A549 (cell line): Measurements from ENCODE around the gene PILRB. TPM values are rescaled to one million over a fixed set of nuclear protein-coding genes. Genes with fewer than 3 reads are reported as not detected.

ENCODE experiments used
- ATAC-seq, 2 experiments: fragments of 200-7000 bp in 1 of 2; fragments of >200 bp in 1 of 2; cut with Nextera tagmentation in 1 of 2; cut with Tn5 transposase in 1 of 2; 3 replicates each; pipeline versions ENCODE4 v1.8.0 to v1.9.1; 2018 to 2020; ENCODE audit warnings: mild to moderate bottlenecking in 1 of 2, moderate library complexity in 1 of 2
- CTCF ChIA-PET: fragments of 300-600 bp; sonication (Branson Sonifier 250); formaldehyde crosslinking; extraction: SDS; loops from one replicate; lab custom pipeline; 2021; ENCODE audit warnings: antibody characterized with exemption, inconsistent platforms; lab: Yijun Ruan, JAX
- POLR2A ChIA-PET: fragments of 350-600 bp; formaldehyde crosslinking; extraction: SDS; loops from one replicate; lab custom pipeline; 2021; ENCODE audit warnings: antibody characterized with exemption, inconsistent platforms; lab: Yijun Ruan, JAX
- DNase-seq, 2 experiments: peaks; one replicate each; pipeline versions ENCODE4 v3.0.0 to v3.0.0-alpha.2; 2011 to 2016; ENCODE audit warnings: low read depth in 1 of 2, low spot score in 1 of 2
- FAIRE-seq: peaks from 2 replicates; lab custom pipeline; 2011; peaks lifted over from hg19 to GRCh38; lab: Jason Lieb, UNC
- H3K27ac ChIP-seq, 2 experiments: fragments of >200 bp; sonication (Bioruptor Twin); formaldehyde crosslinking; 3 replicates each; pipeline ENCODE4 v1.5.1; 2016 to 2017
- H3K4me1 ChIP-seq: fragments of >200 bp; sonication (Bioruptor Twin); formaldehyde crosslinking; 3 replicates; pipeline ENCODE4 v1.6.1; 2016
- H3K4me2 ChIP-seq: fragments of >200 bp; sonication (Bioruptor Twin); formaldehyde crosslinking; 3 replicates; pipeline ENCODE4 v1.6.1; 2016
- H3K4me3 ChIP-seq: fragments of >200 bp; sonication (Bioruptor Twin); formaldehyde crosslinking; 3 replicates; pipeline ENCODE4 v1.5.1; 2016
- H3K9me3 ChIP-seq: fragments of >200 bp; sonication (Bioruptor Twin); formaldehyde crosslinking; 3 replicates; pipeline ENCODE4 v1.6.1; 2016
- CBX2 ChIP-seq: fragments of 200-600 bp; sonication (generic); IDR thresholded peaks from 2 replicates; pipeline ENCODE4 v1.6.1; 2016; ENCODE audit warnings: low read depth, mild to moderate bottlenecking, borderline replicate concordance
- EHMT2 ChIP-seq: fragments of 200-600 bp; sonication (generic); IDR thresholded peaks from 2 replicates; pipeline ENCODE4 v1.6.1; 2016; ENCODE audit warnings: antibody characterized with exemption, low read depth, mild to moderate bottlenecking, moderate library complexity
- HDAC2 ChIP-seq: fragments of 200-600 bp; sonication (generic); IDR thresholded peaks from 2 replicates; pipeline ENCODE4 v1.6.1; 2016
- HMGXB4 ChIP-seq: fragments of 250-450 bp; sonication (Bioruptor Pico); IDR thresholded peaks from 2 replicates; pipeline ENCODE4 v1.5.0; 2021; ENCODE audit warnings: mild to moderate bottlenecking, moderate library complexity, borderline replicate concordance
- HOXB13 ChIP-seq: fragments of 250-450 bp; sonication (Bioruptor Pico); IDR thresholded peaks from 2 replicates; pipeline ENCODE4 v1.5.0; 2020; ENCODE audit warnings: low read depth, mild to moderate bottlenecking, moderate library complexity
- JUN ChIP-seq, 2 experiments: fragments of >200 bp; sonication (Bioruptor Twin); formaldehyde crosslinking; IDR thresholded peaks; 2 replicates in 1 of 2; 3 replicates in 1 of 2; pipeline ENCODE4 v1.6.1; 2016 to 2017
- KDM5A ChIP-seq: fragments of 200-600 bp; sonication (generic); IDR thresholded peaks from 2 replicates; pipeline ENCODE4 v1.6.1; 2016; ENCODE audit warnings: antibody characterized with exemption, mild to moderate bottlenecking
- MAFK ChIP-seq: fragments of 450-650 bp; IDR thresholded peaks from 2 replicates; pipeline ENCODE4 v1.6.1; 2014; ENCODE audit not compliant: partially characterized antibody
- PBX3 ChIP-seq: IDR thresholded peaks from 2 replicates; pipeline ENCODE4 v1.6.1; 2012
- PHF8 ChIP-seq: fragments of 200-600 bp; sonication (generic); IDR thresholded peaks from 2 replicates; pipeline ENCODE4 v1.6.1; 2016; ENCODE audit warnings: low read depth, mild to moderate bottlenecking, antibody characterized with exemption, moderate library complexity, borderline replicate concordance
- POLR2A ChIP-seq: IDR thresholded peaks from 2 replicates; pipeline ENCODE4 v1.6.1; 2012; ENCODE audit warnings: mild to moderate bottlenecking, low read length
- POLR2AphosphoS2 ChIP-seq: conservative IDR thresholded peaks from 2 replicates; pipeline ENCODE4 v1.6.1; 2012; ENCODE audit warnings: low read length, improper control_type of control experiment, inconsistent platforms
- RAD21 ChIP-seq, 2 experiments: fragments of >200 bp in 1 of 2; sonication (Bioruptor Twin) in 1 of 2; formaldehyde crosslinking in 1 of 2; IDR thresholded peaks in 1 of 2; conservative IDR thresholded peaks in 1 of 2; 2 replicates in 1 of 2; 3 replicates in 1 of 2; pipeline ENCODE4 v1.6.1; 2012 to 2018; ENCODE audit warnings: inconsistent platforms in 1 of 2
- RARB ChIP-seq: fragments of 250-450 bp; sonication (Bioruptor Pico); IDR thresholded peaks from 2 replicates; pipeline ENCODE4 v1.8.0; 2021; ENCODE audit warnings: mild to moderate bottlenecking, moderate library complexity
- REST ChIP-seq: fragments of 200-600 bp; sonication (generic); IDR thresholded peaks from 2 replicates; pipeline ENCODE4 v1.6.1; 2016; ENCODE audit warnings: antibody characterized with exemption, mild to moderate bottlenecking, moderate library complexity
- RNF2 ChIP-seq: fragments of 200-600 bp; sonication (generic); IDR thresholded peaks from 2 replicates; pipeline ENCODE4 v1.6.1; 2016; ENCODE audit warnings: low read depth, mild to moderate bottlenecking, antibody characterized with exemption, moderate library complexity, borderline replicate concordance
- SMC3 ChIP-seq: fragments of >200 bp; sonication (Bioruptor Twin); formaldehyde crosslinking; IDR thresholded peaks from 3 replicates; pipeline ENCODE4 v1.6.1; 2018; ENCODE audit warnings: inconsistent platforms
- ZC3H11A ChIP-seq: fragments of 450-650 bp; IDR thresholded peaks from 2 replicates; pipeline ENCODE4 v1.6.1; 2014; ENCODE audit warnings: antibody characterized with exemption, mild to moderate bottlenecking
- ZSCAN20 ChIP-seq: fragments of 250-450 bp; sonication (Bioruptor Pico); IDR thresholded peaks from 2 replicates; pipeline ENCODE4 v1.8.0; 2022; ENCODE audit warnings: mild to moderate bottlenecking, moderate library complexity
- whole genome bisulfite sequencing: methylation state at CpG from one replicate; pipeline ENCODE4 v1.1.6; 2017; ENCODE audit errors: missing lambda C conversion rate; 5-methylcytosine and 5-hydroxymethylcytosine counted together
- polyA plus RNA-seq, 4 experiments: library from polyadenylated mRNA; depleted of rRNA in 3 of 4; stranded (reverse); fragments of >200 nt; fragmentation: RNase III in 1 of 4; extraction: RNeasy Plus Mini Kit Qiagen cat#74134 plus additional on column Dnase treatment in 1 of 4; gene quantifications; 2 replicates in 3 of 4; 3 replicates in 1 of 4; pipeline ENCODE4 v1.2.3, GENCODE V29; 2011 to 2017
- TF ChIP-seq, protein P1 (sequence below): fragments of >200 bp; sonication (Bioruptor Twin); formaldehyde crosslinking; IDR thresholded peaks from 3 replicates; pipeline ENCODE4 v1.6.1; 2016
- TF ChIP-seq, protein P2 (sequence below): fragments of 450-650 bp; IDR thresholded peaks from 2 replicates; pipeline ENCODE4 v1.6.1; 2014; ENCODE audit warnings: antibody characterized with exemption

Gene PILRB
- polyA plus RNA-seq, 2 of the 4 experiments (the other 2 are of a cell fraction): 24.9 to 47.8 TPM

GRCh38 chr7:100348805-100349204 lies 9.1 kb upstream of the PILRB start:
- Histone ChIP-seq H3K27ac (no peak overlapping the region), H3K9me3 (no peaks in the 10 kb centered on the region), H3K4me1 (peaks cover 11% of the 10 kb centered on the region), H3K4me2 (no peak overlapping the region), H3K4me3 (no peak overlapping the region)
- DNase-seq (no peak), FAIRE-seq (no peak), ATAC-seq (no peak)
- TF ChIP-seq HDAC2: no peak
- no peak for TF ChIP-seq RARB
- ChIA-PET POLR2A (no interaction called here), CTCF (interaction anchor here (1.3 to 2.0 kb wide), 2 partner anchors 76 to 217 kb away, joined by 4 to 5 read pairs; no protein-coding TSS in a partner anchor)

GRCh38 chr7:100349757-100350156 lies 8.2 kb upstream of the PILRB start:
- no peak overlapping the region for H3K27ac ChIP-seq
- ATAC-seq (no peak), DNase-seq (no peak), FAIRE-seq (no peak)
- TF ChIP-seq HMGXB4 (CRISPR knock-in tag): no peak
- no peak for TF ChIP-seq POLR2AphosphoS2
- TF ChIP-seq, protein P1, sequence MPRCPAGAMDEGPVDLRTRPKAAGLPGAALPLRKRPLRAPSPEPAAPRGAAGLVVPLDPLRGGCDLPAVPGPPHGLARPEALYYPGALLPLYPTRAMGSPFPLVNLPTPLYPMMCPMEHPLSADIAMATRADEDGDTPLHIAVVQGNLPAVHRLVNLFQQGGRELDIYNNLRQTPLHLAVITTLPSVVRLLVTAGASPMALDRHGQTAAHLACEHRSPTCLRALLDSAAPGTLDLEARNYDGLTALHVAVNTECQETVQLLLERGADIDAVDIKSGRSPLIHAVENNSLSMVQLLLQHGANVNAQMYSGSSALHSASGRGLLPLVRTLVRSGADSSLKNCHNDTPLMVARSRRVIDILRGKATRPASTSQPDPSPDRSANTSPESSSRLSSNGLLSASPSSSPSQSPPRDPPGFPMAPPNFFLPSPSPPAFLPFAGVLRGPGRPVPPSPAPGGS: no peak
- TF ChIP-seq RARB: no peak
- TF ChIP-seq EHMT2: no peak
- no peak for TF ChIP-seq REST
- no peak for TF ChIP-seq KDM5A
- TF ChIP-seq PHF8: no peak
- no peak for TF ChIP-seq RNF2
- TF ChIP-seq MAFK: no peak
- TF ChIP-seq PBX3: no peak
- TF ChIP-seq RAD21 (conservative IDR thresholded peaks at IDR 0.05 in 1 of 2, IDR thresholded peaks at IDR 0.05 in 1 of 2): no peak
- no peak for TF ChIP-seq ZSCAN20 (CRISPR knock-in tag)
- TF ChIP-seq CBX2: no peak
- no peak for TF ChIP-seq ZC3H11A
- TF ChIP-seq, protein P2, sequence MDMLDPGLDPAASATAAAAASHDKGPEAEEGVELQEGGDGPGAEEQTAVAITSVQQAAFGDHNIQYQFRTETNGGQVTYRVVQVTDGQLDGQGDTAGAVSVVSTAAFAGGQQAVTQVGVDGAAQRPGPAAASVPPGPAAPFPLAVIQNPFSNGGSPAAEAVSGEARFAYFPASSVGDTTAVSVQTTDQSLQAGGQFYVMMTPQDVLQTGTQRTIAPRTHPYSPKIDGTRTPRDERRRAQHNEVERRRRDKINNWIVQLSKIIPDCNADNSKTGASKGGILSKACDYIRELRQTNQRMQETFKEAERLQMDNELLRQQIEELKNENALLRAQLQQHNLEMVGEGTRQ: no peak
- TF ChIP-seq HOXB13 (CRISPR knock-in tag): no peak
- no peak for TF ChIP-seq POLR2A
- TF ChIP-seq JUN (IDR thresholded peaks at IDR 0.05): no peak
- TF ChIP-seq SMC3: no peak
- no peak overlapping the region for H3K4me3 ChIP-seq
- POLR2A ChIA-PET: no interaction called here
- H3K4me1 ChIP-seq: peaks cover 3% of the 10 kb centered on the region
- CTCF ChIA-PET: interaction anchor here (0.5 to 1.3 kb wide), 2 partner anchors 78 to 218 kb away, joined by 3 to 4 read pairs; no protein-coding TSS in a partner anchor
- no peaks in the 10 kb centered on the region for H3K9me3 ChIP-seq
- 92% methylated on average over 6 of the region's 6 CpGs for WGBS
- no peak overlapping the region for H3K4me2 ChIP-seq
